ENCODE results near the gene RUSC1.

DNA sequence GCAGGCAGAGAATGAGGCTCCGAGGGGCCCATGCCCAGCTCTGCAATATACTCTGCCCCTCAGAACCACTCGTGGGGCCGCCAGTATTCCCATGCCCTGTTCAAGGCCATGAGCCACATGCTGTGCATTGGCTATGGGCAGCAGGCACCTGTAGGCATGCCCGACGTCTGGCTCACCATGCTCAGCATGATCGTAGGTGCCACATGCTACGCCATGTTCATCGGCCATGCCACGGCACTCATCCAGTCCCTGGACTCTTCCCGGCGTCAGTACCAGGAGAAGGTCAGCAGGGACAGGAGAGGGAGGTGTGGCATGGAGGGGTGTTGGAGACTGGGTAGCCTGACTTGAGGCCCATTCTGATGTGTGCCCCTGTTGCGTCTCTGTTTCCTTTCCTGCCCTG, 36.2 kb upstream of the RUSC1 start:
- TF ChIP-seq, protein P1, sequence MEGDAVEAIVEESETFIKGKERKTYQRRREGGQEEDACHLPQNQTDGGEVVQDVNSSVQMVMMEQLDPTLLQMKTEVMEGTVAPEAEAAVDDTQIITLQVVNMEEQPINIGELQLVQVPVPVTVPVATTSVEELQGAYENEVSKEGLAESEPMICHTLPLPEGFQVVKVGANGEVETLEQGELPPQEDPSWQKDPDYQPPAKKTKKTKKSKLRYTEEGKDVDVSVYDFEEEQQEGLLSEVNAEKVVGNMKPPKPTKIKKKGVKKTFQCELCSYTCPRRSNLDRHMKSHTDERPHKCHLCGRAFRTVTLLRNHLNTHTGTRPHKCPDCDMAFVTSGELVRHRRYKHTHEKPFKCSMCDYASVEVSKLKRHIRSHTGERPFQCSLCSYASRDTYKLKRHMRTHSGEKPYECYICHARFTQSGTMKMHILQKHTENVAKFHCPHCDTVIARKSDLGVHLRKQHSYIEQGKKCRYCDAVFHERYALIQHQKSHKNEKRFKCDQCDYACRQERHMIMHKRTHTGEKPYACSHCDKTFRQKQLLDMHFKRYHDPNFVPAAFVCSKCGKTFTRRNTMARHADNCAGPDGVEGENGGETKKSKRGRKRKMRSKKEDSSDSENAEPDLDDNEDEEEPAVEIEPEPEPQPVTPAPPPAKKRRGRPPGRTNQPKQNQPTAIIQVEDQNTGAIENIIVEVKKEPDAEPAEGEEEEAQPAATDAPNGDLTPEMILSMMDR (IDR thresholded peaks at IDR 0.05), result no peak
- no peak for TF ChIP-seq POLR2A (IDR thresholded peaks at IDR 0.05)
- no peak for TF ChIP-seq EP300 (IDR thresholded peaks at IDR 0.05)
- no peak for TF ChIP-seq POLR2AphosphoS5 (IDR thresholded peaks at IDR 0.05)
